Endothelial cell of umbilical vein (primary cell): ENCODE measurements around the gene RIMS4.

Source experiments
- EZH2 ChIP-seq: IDR thresholded peaks from 2 replicates; pipeline ENCODE4 v1.6.1; 2012; ENCODE audit warnings: borderline replicate concordance, low read depth, mild to moderate bottlenecking, moderate library complexity, low read length, inconsistent platforms; ENCODE audit not compliant: severe bottlenecking
- GATA2 ChIP-seq: IDR thresholded peaks from 2 replicates; pipeline ENCODE4 v1.7.0; 2011; ENCODE audit warnings: low read depth, mild to moderate bottlenecking, moderate library complexity, mixed read lengths, low read length; ENCODE audit not compliant: insufficient read length, insufficient read depth
- JUN ChIP-seq: IDR thresholded peaks from 2 replicates; pipeline ENCODE4 v1.6.1; 2011; ENCODE audit warnings: borderline replicate concordance, low read depth; ENCODE audit not compliant: insufficient read length, insufficient read depth
- MYC ChIP-seq: IDR thresholded peaks from one replicate; pipeline ENCODE4 v1.6.1; 2011; ENCODE audit warnings: mild to moderate bottlenecking, low read depth, low read length
- POLR2A ChIP-seq: IDR thresholded peaks from 2 replicates; pipeline ENCODE4 v1.6.1; 2012; ENCODE audit warnings: low read depth, mild to moderate bottlenecking, control low read depth, low read length
- POLR2AphosphoS5 ChIP-seq: IDR thresholded peaks from 2 replicates; pipeline ENCODE4 v1.6.1; 2012; ENCODE audit warnings: low read depth, mild to moderate bottlenecking, control low read depth, low read length, moderate library complexity; ENCODE audit not compliant: insufficient read depth
- TF ChIP-seq, protein P1 (sequence below), 2 donors: IDR thresholded peaks; 1 replicate in 1 of 2; 2 replicates in 1 of 2; pipeline ENCODE4 v1.5.1; 2011; ENCODE audit warnings: low read length in 2 of 2, mild to moderate bottlenecking in 2 of 2, moderate library complexity in 2 of 2, control low read depth in 1 of 2, inconsistent platforms in 1 of 2, low read depth in 1 of 2; ENCODE audit not compliant: insufficient read depth in 1 of 2; ENCODE audit errors: extremely low read depth in 1 of 2
- TF ChIP-seq, protein P2 (sequence below): IDR thresholded peaks from 2 replicates; pipeline ENCODE4 v1.6.1; 2011; ENCODE audit not compliant: insufficient read depth, insufficient read length

DNA sequence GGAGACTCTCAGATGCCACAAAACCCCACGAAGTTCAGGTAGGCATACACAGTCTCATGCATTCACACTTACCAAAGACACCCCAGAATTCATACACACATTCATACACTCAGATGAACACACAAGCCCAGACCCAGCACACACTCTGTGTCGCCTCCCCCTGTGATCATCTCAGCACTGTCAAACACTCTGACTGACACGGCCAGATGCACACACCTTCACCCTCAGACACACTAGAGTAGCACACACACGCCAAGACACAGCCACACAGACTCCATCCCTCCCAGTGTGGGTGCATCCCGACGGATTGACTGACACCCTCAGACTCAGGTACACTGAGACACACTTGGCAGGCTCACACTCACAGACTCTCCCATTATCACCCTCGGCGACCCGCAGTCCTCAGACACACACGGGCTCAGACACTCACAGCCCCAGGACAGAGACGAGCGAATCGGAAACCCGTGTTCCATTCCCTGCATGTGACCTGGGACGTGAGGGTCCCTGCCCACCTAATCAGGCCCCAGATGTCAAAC lies 872 bp upstream of the RIMS4 start:
- TF ChIP-seq, protein P1, sequence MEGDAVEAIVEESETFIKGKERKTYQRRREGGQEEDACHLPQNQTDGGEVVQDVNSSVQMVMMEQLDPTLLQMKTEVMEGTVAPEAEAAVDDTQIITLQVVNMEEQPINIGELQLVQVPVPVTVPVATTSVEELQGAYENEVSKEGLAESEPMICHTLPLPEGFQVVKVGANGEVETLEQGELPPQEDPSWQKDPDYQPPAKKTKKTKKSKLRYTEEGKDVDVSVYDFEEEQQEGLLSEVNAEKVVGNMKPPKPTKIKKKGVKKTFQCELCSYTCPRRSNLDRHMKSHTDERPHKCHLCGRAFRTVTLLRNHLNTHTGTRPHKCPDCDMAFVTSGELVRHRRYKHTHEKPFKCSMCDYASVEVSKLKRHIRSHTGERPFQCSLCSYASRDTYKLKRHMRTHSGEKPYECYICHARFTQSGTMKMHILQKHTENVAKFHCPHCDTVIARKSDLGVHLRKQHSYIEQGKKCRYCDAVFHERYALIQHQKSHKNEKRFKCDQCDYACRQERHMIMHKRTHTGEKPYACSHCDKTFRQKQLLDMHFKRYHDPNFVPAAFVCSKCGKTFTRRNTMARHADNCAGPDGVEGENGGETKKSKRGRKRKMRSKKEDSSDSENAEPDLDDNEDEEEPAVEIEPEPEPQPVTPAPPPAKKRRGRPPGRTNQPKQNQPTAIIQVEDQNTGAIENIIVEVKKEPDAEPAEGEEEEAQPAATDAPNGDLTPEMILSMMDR (IDR thresholded peaks at IDR 0.05; ENCODE audit: extremely low read depth in 1 of 2, insufficient read depth in 1 of 2, low read depth in 1 of 2, low read length in 2 of 2): no peak
- TF ChIP-seq MYC (no peak), POLR2AphosphoS5 (no peak), EZH2 (no peak), GATA2 (no peak), POLR2A (no peak), JUN (no peak)
- TF ChIP-seq, protein P2, sequence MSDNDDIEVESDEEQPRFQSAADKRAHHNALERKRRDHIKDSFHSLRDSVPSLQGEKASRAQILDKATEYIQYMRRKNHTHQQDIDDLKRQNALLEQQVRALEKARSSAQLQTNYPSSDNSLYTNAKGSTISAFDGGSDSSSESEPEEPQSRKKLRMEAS: no peak
